K562 (cell line): ENCODE measurements around the gene HSPH1. TPM values are rescaled to one million over a fixed set of nuclear protein-coding genes. Genes with fewer than 3 reads are reported as not detected.
A peak's percentile ranks its signal among the peaks of the same experiment; 100 is the strongest.

Experiments
- CBX3 ChIP-seq, 2 experiments: IDR thresholded peaks; 1 replicate in 1 of 2; 2 replicates in 1 of 2; pipeline ENCODE4 v1.6.1; 2012; ENCODE audit warnings: inconsistent platforms in 2 of 2, low read length in 2 of 2, borderline replicate concordance in 1 of 2, control low read depth in 1 of 2
- CCNT2 ChIP-seq: IDR thresholded peaks from 2 replicates; pipeline ENCODE4 v1.6.1; 2011; ENCODE audit warnings: borderline replicate concordance, low read depth, mild to moderate bottlenecking, moderate library complexity, mixed read lengths, low read length; ENCODE audit not compliant: insufficient read length; ENCODE audit errors: extremely low read depth
- CHD1 ChIP-seq: fragments of 200-600 bp; sonication (generic); IDR thresholded peaks from one replicate; pipeline ENCODE4 v1.6.1; 2012; ENCODE audit warnings: mild to moderate bottlenecking, moderate library complexity, low read length, inconsistent platforms
- CHD4 ChIP-seq: fragments of 200-600 bp; sonication (generic); IDR thresholded peaks from 3 replicates; pipeline ENCODE4 v1.6.1; 2012; ENCODE audit warnings: low read depth, mild to moderate bottlenecking, mixed read lengths, low read length, inconsistent platforms; ENCODE audit not compliant: insufficient read depth, insufficient replicate concordance, poor library complexity, severe bottlenecking
- ETV1 ChIP-seq: fragments of 450-650 bp; conservative IDR thresholded peaks from 2 replicates; pipeline ENCODE4 v1.6.1; 2016; ENCODE audit warnings: missing genetic modification characterization, control low read depth, low read depth, missing compliant biosample characterization
- HDAC2 ChIP-seq: fragments of 450-650 bp; IDR thresholded peaks from 2 replicates; pipeline ENCODE4 v1.6.1; 2016; ENCODE audit warnings: mild to moderate bottlenecking
- HOMEZ ChIP-seq: fragments of 250-450 bp; sonication (Bioruptor Pico); IDR thresholded peaks from 2 replicates; pipeline ENCODE4 v1.4.0; 2020; ENCODE audit warnings: mild to moderate bottlenecking, moderate library complexity
- KAT2B ChIP-seq: IDR thresholded peaks from one replicate; pipeline ENCODE4 v1.6.1; 2012; ENCODE audit warnings: low read depth, mild to moderate bottlenecking, control low read depth, inconsistent platforms, low read length, moderate library complexity
- NCOR1 ChIP-seq: fragments of 450-650 bp; IDR thresholded peaks from 2 replicates; pipeline ENCODE4 v1.6.1; 2016; ENCODE audit warnings: mild to moderate bottlenecking, moderate library complexity
- NFIX ChIP-seq: fragments of 250-450 bp; sonication (Bioruptor Pico); IDR thresholded peaks from 2 replicates; pipeline ENCODE4 v1.4.0; 2020; ENCODE audit warnings: low read depth, mild to moderate bottlenecking, moderate library complexity
- NR2F6 ChIP-seq: fragments of 450-650 bp; formaldehyde crosslinking; IDR thresholded peaks from 2 replicates; pipeline ENCODE4 v1.4.0; 2020; ENCODE audit warnings: mild to moderate bottlenecking
- SAP30 ChIP-seq: fragments of 200-600 bp; sonication (generic); IDR thresholded peaks from 2 replicates; pipeline ENCODE4 v1.6.1; 2012; ENCODE audit warnings: borderline replicate concordance, low read depth, mild to moderate bottlenecking, moderate library complexity, low read length, control low read depth, inconsistent platforms; ENCODE audit not compliant: insufficient read depth, poor library complexity, severe bottlenecking
- SPI1 ChIP-seq: IDR thresholded peaks from 2 replicates; pipeline ENCODE4 v1.6.1; 2011; ENCODE audit warnings: low read depth, low read length, control low read depth, borderline replicate concordance
- TBL1XR1 ChIP-seq, 2 experiments: IDR thresholded peaks; 2 replicates each; pipeline ENCODE4 v1.6.1; 2012; ENCODE audit warnings: improper control_type of control experiment in 2 of 2, low read length in 2 of 2, mild to moderate bottlenecking in 1 of 2
- USF2 ChIP-seq: sonication (generic); formaldehyde crosslinking; IDR thresholded peaks from 2 replicates; pipeline ENCODE4 v1.5.0; 2020; ENCODE audit warnings: missing genetic modification reagents
- ZNF280B ChIP-seq: fragments of 250-450 bp; sonication (Bioruptor Pico); IDR thresholded peaks from 2 replicates; pipeline ENCODE4 v1.5.1; 2021; ENCODE audit warnings: mild to moderate bottlenecking
- ZNF644 ChIP-seq: fragments of 200-800 bp; sonication (Bioruptor generic); IDR thresholded peaks from 2 replicates; pipeline ENCODE4 v1.6.1; 2016; ENCODE audit warnings: low read depth, missing genetic modification characterization, missing compliant biosample characterization
- ZNF77 ChIP-seq: fragments of 250-450 bp; sonication (Bioruptor Pico); IDR thresholded peaks from 2 replicates; pipeline ENCODE4 v1.5.0; 2020
- polyA plus RNA-seq, 8 experiments: library from polyadenylated mRNA; depleted of rRNA in 4 of 8; stranded (reverse) in 5 of 8; unstranded in 3 of 8; fragments of >200 nt; fragmentation: Nextera tagmentation in 2 of 8; fragmentation: Illumina TruSeq in 1 of 8; extraction: Ambion mirVana in 2 of 8; extraction: Trizol in 1 of 8; gene quantifications; 2 replicates each; pipeline versions ENCODE4 v1.2.1 to v1.2.3, GENCODE V29; 2011 to 2014; ENCODE audit warnings: inconsistent platforms in 1 of 8, missing spikeins in 1 of 8
- total RNA-seq, 7 experiments: library from RNA; depleted of rRNA in 6 of 7; stranded (reverse); fragments of >200 nt in 6 of 7; fragmentation: Illumina TruSeq in 2 of 7; extraction: Trizol in 2 of 7; gene quantifications; 2 replicates each; pipeline versions ENCODE4 v1.2.1 to v1.2.3, GENCODE V29; 2011 to 2021; ENCODE audit warnings: low replicate concordance in 1 of 7
- TF ChIP-seq, protein P1 (sequence below): fragments of 450-650 bp; IDR thresholded peaks from 2 replicates; pipeline ENCODE4 v1.6.1; 2017; ENCODE audit warnings: mild to moderate bottlenecking, moderate library complexity
- TF ChIP-seq, protein P2 (sequence below): IDR thresholded peaks from 2 replicates; pipeline ENCODE4 v1.6.1; 2012; ENCODE audit warnings: low read depth, low read length, improper control_type of control experiment, borderline replicate concordance

HSPH1 gene
- total and polyA plus RNA-seq, 9 of the 15 experiments (the other 6 are each of a cell fraction or from before 2014, with no cell fraction given), result 34.6 to 104 (median 64.7) TPM

GRCh38 chr13:31161557-31162150 is at the start of gene HSPH1 (continued):
- TF ChIP-seq, protein P1, sequence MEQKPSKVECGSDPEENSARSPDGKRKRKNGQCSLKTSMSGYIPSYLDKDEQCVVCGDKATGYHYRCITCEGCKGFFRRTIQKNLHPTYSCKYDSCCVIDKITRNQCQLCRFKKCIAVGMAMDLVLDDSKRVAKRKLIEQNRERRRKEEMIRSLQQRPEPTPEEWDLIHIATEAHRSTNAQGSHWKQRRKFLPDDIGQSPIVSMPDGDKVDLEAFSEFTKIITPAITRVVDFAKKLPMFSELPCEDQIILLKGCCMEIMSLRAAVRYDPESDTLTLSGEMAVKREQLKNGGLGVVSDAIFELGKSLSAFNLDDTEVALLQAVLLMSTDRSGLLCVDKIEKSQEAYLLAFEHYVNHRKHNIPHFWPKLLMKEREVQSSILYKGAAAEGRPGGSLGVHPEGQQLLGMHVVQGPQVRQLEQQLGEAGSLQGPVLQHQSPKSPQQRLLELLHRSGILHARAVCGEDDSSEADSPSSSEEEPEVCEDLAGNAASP, result no peak
- TF ChIP-seq NCOR1 (0 out of 2 replicates have a peak, but pooled peaks have one; percentile 5), KAT2B (no peak), CHD1 (no peak), ZNF644 (tag) (no peak), SPI1 (peak; percentile 83), CHD4 (no peak), CBX3 (IDR thresholded peaks at IDR 0.05; ENCODE audit: borderline replicate concordance in 1 of 2, low read length in 2 of 2) (no peak), ETV1 (tag) (peak; percentile 59), ZNF77 (CRISPR knock-in tag) (no peak), TBL1XR1 (IDR thresholded peaks at IDR 0.05; ENCODE audit: low read length in 2 of 2) (no peak), NR2F6 (CRISPR knock-in tag) (no peak), CCNT2 (peak; percentile 16), NFIX (no peak), HDAC2 (no peak), USF2 (CRISPR knock-in tag) (0 out of 2 replicates have a peak, but pooled peaks have one; percentile 29), SAP30 (peak; percentile 94), HOMEZ (no peak), ZNF280B (CRISPR knock-in tag) (no peak)
- TF ChIP-seq, protein P2, sequence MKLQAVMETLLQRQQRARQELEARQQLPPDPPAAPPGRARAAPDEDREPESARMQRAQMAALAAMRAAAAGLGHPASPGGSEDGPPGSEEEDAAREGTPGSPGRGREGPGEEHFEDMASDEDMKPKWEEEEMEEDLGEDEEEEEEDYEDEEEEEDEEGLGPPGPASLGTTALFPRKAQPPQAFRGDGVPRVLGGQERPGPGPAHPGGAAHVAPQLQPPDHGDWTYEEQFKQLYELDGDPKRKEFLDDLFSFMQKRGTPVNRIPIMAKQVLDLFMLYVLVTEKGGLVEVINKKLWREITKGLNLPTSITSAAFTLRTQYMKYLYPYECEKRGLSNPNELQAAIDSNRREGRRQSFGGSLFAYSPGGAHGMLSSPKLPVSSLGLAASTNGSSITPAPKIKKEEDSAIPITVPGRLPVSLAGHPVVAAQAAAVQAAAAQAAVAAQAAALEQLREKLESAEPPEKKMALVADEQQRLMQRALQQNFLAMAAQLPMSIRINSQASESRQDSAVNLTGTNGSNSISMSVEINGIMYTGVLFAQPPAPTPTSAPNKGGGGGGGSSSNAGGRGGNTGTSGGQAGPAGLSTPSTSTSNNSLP, result no peak
